Measurements from ENCODE around the gene LAGE3.
A peak's percentile ranks its signal among the peaks of the same experiment; 100 is the strongest.

LAGE3 gene, protein sequence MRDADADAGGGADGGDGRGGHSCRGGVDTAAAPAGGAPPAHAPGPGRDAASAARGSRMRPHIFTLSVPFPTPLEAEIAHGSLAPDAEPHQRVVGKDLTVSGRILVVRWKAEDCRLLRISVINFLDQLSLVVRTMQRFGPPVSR

DNA sequence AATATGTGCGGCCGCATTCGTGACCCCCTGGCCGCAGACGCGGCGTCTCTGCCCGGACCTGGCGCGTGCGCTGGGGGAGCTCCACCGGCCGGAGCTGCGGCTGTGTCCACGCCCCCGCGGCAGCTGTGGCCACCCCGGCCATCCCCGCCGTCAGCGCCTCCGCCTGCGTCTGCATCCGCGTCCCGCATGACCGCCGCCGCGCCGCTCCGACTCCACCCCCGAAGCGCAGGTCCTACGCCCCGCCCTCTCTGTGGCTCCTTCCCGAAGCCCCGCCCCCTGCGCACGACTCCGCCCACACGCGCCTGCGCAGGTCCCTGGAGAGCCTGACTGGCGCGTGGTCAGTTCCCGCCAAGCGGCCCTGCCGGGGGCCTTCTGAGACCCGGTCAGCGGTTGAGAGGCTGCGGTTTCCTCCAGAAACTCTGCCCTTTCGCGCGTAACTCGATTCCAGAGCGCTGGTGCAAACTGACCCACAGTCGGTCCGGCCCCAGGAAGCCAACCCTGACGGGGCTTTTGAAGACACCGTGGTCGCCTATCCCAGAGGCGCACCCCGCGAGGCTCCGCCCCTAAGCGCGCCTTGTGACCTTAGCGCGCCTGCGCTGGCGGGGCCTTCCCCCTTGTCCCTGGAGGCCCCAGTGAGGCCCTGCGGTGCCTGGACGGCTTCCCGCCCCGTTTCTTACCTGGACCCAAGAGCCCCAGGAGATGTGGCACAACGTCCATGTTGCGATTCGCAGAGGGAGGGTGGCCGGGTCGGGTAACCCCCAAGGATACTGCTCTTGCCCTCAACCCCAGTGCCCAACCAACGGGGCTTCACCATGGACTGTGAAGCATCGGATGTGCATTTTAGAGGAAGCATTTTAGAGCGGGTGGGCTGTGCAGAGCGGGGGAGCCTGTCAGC, at the start of gene LAGE3:
LAGE3 (minus strand) TSS at position 554 of the 895 bp plus-strand sequence; CDS start at position 188, 366 bp downstream.
- Histone ChIP-seq H3K9me3 (no peaks in the 10 kb centered on the region), H3K27me3 (no peaks in the 10 kb centered on the region), H3K4me1 (ENCODE audit: control insufficient read depth in 1 of 2, insufficient read depth in 1 of 2, low read depth in 1 of 2, low read length in 1 of 2) (peaks cover 5 to 14% of the 10 kb centered on the region in 2 experiments), H3K36me3 (no peaks in the 10 kb centered on the region), H3K4me3 (ENCODE audit: low read depth in 1 of 2, low read length in 1 of 2) (peak within 1 kb of the TSS; percentile 61 to 69), H3K27ac (peak within 1 kb of the TSS; percentile 78)
- TF ChIP-seq, protein P1, sequence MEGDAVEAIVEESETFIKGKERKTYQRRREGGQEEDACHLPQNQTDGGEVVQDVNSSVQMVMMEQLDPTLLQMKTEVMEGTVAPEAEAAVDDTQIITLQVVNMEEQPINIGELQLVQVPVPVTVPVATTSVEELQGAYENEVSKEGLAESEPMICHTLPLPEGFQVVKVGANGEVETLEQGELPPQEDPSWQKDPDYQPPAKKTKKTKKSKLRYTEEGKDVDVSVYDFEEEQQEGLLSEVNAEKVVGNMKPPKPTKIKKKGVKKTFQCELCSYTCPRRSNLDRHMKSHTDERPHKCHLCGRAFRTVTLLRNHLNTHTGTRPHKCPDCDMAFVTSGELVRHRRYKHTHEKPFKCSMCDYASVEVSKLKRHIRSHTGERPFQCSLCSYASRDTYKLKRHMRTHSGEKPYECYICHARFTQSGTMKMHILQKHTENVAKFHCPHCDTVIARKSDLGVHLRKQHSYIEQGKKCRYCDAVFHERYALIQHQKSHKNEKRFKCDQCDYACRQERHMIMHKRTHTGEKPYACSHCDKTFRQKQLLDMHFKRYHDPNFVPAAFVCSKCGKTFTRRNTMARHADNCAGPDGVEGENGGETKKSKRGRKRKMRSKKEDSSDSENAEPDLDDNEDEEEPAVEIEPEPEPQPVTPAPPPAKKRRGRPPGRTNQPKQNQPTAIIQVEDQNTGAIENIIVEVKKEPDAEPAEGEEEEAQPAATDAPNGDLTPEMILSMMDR (IDR thresholded peaks at IDR 0.05), result peak; percentile 24

DNA sequence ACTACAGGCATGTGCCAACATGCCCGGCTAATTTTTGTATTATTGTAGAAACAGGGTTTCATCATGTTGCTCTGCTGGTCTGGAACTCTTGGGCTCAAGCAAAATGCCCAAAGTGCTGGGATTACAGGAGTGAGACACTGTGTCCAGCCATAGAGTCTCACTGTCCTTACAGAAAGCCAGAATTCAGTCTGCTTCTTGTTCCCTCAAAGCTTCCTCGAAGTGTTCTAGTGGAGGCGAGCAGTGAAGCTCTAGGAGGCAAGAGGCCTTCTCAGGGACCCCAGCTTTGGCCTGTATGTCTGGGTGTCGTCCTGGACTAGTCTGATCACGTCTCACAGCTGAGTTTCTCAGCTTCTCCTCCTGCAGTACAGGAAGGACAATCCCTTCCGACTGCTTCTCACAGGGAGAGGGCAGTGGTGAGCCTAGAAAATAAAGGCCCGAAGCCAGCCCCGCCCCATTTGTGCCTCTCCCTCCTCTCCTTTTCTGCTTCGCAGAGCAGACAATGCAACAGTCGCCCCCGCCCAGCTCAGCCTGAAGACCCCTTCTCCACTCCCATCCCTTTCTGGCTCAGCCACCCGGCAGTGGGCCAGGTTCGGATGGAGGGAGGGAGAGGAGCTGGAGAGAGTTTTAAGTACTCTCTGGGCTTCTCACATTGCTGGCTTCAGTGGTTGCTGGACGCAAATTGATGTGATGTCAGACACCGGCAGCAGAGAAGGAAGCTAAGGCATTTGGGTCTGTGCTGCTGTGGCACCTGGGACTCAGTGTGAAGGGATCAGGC, 48.0 kb upstream of the LAGE3 start:
- no peaks in the 10 kb centered on the region for H3K9me3 ChIP-seq
- TF ChIP-seq, protein P1 (IDR thresholded peaks at IDR 0.05), result peak; percentile 46
- peaks cover 21% of the 10 kb centered on the region for H3K36me3 ChIP-seq
- peaks cover 10% of the 10 kb centered on the region in 2 experiments for H3K4me1 ChIP-seq (ENCODE audit: control insufficient read depth in 1 of 2, insufficient read depth in 1 of 2, low read depth in 1 of 2, low read length in 1 of 2)
- H3K27me3 ChIP-seq, result no peaks in the 10 kb centered on the region
- H3K27ac ChIP-seq, result peak overlapping the region; percentile 55
- H3K4me3 ChIP-seq (ENCODE audit: low read depth in 1 of 2, low read length in 1 of 2), result peak overlapping the region in 1 of 2 experiments; percentile 44

DNA sequence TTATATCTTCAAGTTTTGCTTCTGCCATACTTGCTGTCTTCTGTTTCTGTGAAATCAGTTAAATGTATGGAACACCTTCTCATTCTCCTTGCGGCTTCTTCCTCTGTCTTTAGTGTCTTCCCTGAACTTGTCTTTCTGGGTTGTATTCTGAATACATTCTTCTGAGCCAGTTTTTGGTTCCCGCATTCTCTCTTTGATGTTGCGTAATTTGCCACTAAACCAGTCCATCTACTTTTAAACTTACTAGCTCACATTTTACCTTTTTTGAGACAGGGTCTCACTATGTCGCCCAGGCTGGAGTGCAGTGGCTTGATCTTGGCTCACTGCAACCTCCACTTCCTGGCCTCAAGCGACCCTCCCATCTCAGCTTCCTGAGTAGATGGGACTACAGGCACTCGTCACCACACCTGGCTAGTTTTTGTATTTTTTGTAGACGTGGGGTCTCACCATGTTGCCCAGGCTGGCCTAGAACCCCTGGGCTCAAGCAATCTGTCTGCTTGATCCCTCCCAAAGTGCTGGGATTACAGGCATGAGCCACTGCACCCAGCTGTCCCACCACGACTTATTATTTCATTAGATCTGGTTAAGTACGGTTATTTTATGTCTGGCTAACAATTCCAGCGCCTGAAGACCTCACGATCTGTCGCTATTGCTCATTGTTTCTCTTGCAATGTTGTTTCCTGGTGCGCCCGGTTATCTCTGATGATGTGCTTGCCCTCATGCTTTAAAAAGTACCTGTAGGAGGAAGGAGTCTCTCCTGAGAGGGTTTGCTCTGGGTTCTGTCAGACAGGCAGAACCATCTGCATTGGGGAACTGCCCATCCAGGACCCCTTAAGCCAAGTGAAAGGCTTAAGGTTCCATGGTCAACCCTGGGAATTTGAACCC, 46.8 kb upstream of the LAGE3 start:
- Histone ChIP-seq H3K27me3 (no peaks in the 10 kb centered on the region), H3K9me3 (no peaks in the 10 kb centered on the region), H3K4me1 (ENCODE audit: control insufficient read depth in 1 of 2, insufficient read depth in 1 of 2, low read depth in 1 of 2, low read length in 1 of 2) (peaks cover 10% of the 10 kb centered on the region in 2 experiments), H3K36me3 (peaks cover 9% of the 10 kb centered on the region), H3K4me3 (ENCODE audit: low read depth in 1 of 2, low read length in 1 of 2) (no peak overlapping the region), H3K27ac (no peak overlapping the region)
- TF ChIP-seq, protein P1 (IDR thresholded peaks at IDR 0.05), result no peak

DNA sequence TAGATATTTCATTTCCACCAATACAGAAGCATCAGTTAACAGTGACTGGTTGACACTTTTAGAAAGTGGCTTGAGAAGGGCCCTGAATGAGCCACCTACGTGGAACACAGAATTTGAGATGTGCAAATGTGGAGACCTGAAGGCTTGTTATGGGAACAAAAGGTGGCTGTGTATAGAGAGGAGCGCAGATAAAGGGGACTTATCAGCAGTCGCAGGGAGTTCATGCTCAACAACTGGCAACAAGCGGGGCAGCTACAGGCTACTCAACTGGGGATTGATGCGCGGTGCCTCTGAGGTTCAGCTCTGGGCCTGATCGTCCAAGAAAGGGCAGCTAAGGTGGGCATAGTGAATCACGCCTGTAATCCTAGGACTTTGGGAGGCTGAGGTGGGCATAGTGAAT, 40.3 kb upstream of the LAGE3 start:
- Histone ChIP-seq H3K9me3 (no peaks in the 10 kb centered on the region), H3K27me3 (no peaks in the 10 kb centered on the region), H3K36me3 (no peaks in the 10 kb centered on the region), H3K27ac (no peak overlapping the region), H3K4me3 (ENCODE audit: low read depth in 1 of 2, low read length in 1 of 2) (no peak overlapping the region), H3K4me1 (ENCODE audit: control insufficient read depth in 1 of 2, insufficient read depth in 1 of 2, low read depth in 1 of 2, low read length in 1 of 2) (peaks cover 13 to 14% of the 10 kb centered on the region in 2 experiments)
- TF ChIP-seq, protein P1 (IDR thresholded peaks at IDR 0.05), result no peak
